Measurements from ENCODE around the gene EBF4. TPM values are rescaled to one million over a fixed set of nuclear protein-coding genes. Genes with fewer than 3 reads are reported as not detected.

The EBF4 gene
- total RNA-seq, 2 donors from 2014 or later, result 4.4 to 6.5 TPM

DNA sequence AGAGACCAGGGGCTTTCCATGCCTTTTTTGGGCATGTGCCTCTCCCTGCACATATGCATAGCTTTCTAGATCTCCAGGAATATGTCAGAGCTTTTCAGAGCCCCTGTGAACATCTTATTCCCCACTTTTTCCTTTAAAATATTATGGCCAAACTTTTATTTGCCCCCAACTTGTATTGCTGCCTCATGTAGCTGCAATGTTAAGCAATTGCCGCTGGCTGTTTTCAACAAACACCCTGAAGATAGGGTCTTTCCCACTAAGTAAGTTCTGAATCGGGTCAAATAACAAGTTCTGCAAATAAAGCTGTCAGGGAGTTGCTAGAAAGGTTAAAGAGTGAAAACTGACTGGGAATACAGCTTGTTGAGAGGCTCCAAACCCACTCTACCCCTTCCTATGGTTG is 42.3 kb downstream of the EBF4 start:
- intact Hi-C loops (cut with DNase I), result no loop called here
- ATAC-seq, result no peak

DNA sequence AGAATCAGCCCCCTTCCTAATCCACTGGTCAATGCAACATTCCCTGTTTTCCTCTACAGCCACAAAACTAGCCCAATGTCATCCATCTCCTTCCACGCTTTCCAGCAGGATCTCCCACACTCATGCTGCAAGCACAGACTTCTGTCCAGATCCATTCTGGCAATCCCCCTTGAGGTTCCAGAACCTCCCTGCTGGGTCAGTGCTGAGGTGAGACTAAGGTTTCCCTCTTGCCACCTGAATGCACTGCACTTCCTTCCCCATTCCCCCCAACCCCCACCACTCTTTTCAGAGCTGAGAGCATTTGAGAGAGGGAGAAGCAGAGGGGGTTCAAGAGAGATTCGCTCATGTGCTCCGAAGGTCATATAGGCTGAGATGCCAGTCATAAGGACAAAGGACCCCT is 43.9 kb downstream of the EBF4 start:
- no peak for ATAC-seq
- intact Hi-C loops (cut with DNase I), result no loop called here
- DNase-seq, result no peak

More for the DNA sequence above, 42.3 kb downstream of the EBF4 start:
- DNase-seq, result no peak

DNA sequence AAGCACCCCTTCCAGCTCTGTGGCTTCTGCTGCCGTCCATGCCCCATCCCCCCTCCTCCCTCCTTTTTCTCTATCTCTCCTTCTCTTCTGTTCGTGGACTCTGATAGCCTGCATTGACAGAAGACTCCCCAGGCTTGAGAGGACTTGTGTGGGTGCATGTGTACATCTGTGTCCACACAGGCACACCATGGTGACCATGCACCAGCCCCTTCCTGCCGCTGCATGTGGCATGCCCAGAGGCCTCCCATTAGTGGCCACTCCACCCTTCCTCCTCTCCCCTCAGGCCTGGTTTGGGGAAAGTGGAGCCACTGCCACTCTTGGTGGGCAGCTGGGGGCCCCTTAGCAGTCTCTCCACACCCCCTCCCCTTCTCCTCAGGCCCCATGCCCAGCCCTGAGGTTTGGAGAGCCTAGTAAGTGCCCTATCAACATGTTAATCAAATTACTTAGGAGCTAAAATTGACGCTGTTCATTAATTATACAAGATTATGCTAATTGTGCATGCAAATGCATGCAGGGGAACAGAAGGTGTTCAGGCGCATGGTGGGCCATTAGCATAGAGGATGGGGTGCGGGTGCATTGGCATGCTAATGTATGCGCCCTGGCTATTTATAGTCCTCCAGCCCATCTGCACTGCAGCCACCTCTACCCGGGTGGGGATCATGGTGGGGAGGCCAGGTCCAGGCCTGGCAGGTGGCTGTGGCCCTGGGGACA is 45.9 kb downstream of the EBF4 start:
- DNase-seq (no peak), ATAC-seq (no peak)
- intact Hi-C loops (cut with DNase I), result no loop called here

DNA sequence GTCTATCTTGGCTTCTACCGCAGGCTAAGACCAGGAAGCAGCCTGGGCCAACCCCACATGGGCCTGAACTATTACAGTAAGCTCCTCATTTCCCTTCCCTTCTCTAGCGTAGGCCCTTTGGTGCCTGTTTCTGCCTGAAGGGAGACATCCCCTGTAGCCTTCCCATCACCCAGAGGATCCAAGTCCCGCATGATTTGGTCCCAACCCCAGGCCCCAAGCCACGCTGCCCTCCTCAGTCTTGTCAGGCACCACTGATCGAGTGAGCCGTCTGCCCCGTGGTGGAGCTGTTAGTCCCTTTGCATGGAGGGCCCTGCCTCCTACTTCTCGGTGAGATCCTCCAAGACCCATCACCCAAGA is 46.4 kb downstream of the EBF4 start:
- intact Hi-C loops (cut with DNase I), result no loop called here
- no peak for DNase-seq
- no peak for ATAC-seq

DNA sequence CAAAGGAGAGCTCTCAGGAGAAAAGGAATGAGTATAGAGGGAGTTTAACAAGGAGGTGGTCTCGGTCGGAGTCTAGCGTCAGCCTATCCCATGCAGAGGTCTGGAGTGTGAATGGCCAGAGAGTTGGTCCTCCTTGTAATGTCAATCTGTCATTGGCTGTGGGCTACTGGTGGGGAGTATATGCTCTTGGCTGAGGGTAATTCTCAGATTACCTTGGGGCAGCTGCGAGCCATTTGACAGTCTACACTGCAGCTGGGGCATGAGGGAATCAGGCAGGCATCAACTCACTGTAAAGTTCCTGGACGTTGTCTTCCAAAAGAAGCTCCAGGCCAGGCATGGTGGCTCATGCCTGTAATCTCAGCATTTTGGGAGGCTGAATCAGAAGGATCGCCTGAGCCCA is 48.1 kb downstream of the EBF4 start:
- intact Hi-C loops (cut with DNase I), result no loop called here
- ATAC-seq (no peak), DNase-seq (no peak)

DNA sequence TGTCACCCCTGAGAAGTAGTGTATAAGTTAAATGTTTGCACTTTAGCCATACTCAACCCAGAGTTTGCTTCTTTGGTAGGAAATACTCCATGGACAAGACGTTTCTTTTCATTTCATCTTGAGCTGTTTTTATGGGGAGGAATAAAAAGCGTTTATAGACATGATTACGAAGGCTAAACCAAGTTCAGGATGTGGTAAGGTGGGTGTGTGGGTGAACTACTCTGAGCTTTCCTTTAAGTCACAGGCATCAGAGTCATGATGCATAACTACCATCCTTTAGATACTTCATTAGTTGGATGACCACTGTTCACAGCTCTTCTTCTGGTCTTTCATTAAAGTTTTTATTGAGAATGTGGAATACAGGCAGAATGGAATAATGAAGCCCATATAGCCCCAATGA is 48.9 kb downstream of the EBF4 start:
- intact Hi-C loops (cut with DNase I), result no loop called here

DNA sequence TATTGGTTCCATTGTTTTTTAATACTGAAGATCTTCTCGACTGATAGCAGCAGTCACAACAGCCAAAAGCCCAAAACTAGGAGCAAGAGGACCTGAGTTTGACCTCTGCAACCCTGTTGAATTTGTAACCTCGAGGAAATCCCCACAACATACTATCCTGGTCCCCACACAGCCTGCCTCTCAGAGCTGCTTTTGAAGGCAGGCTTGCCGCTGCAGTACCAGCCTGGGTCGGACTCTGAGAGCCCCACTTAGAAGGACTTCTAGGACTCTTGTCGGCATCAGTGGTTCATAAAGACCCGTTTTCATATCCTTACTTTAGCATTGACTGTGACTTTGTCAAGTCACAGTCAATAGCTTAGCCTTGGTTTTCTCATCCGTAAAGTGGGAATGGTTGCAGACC is 49.3 kb downstream of the EBF4 start:
- intact Hi-C loops (cut with DNase I), result no loop called here
- ATAC-seq (no peak), DNase-seq (no peak)

More for the DNA sequence above, 48.9 kb downstream of the EBF4 start:
- DNase-seq (no peak), ATAC-seq (no peak)

DNA sequence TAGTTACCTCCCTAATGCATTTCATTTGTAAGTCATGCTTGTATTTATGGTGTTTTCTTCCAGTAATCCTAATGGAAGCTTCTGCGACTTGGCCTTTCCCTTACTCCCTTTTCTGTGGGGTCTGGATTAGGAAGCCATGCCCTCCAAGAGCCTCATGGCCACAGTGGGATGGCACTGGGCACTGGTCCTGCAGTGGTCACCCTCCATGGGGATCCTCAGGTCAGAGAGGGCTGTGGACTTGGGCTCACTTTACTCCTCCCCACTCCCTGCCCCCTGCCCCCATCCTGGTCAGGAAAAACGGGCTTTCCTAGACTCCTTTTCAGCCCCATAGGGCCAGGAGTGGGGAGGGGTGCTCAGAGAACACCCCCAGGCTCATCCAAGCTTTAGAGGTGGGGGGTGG is 49.9 kb downstream of the EBF4 start:
- intact Hi-C loops (cut with DNase I), result no loop called here
- DNase-seq (no peak), ATAC-seq (no peak)

DNA sequence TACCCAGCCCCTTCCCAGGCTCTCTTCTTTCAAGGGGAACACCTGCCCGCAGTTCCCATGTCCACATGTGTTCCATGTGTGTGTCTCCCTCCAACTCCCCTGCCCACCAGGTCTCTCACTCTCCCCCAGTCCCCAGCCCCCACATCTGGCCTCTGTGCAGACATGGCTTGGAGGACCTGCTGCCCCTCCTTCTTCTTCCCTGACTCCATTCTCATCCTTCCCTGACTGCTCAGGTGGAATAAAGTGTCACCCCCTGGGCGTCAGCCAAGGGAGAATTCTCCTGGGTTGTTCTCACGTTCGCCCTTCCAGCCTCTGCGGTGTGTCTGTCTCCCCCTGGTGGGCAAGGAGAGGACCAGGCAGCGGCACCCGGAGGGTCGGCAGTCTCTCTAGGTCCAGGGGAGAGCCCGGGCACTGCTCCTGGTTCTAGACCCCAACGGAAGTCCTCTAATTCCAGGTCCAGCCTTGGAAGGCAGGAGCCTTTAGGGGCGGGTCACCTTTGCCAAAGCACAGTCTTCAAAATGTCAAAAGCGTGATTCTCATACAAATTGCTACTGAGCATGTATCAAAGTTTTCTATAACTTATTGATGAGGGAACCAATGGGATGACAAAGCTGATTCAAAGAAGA is 50.5 kb downstream of the EBF4 start:
- DNase-seq (peak; percentile 54), ATAC-seq (peak in 1 of 2 donors; percentile 75)
- intact Hi-C loops (cut with DNase I), result no loop called here

DNA sequence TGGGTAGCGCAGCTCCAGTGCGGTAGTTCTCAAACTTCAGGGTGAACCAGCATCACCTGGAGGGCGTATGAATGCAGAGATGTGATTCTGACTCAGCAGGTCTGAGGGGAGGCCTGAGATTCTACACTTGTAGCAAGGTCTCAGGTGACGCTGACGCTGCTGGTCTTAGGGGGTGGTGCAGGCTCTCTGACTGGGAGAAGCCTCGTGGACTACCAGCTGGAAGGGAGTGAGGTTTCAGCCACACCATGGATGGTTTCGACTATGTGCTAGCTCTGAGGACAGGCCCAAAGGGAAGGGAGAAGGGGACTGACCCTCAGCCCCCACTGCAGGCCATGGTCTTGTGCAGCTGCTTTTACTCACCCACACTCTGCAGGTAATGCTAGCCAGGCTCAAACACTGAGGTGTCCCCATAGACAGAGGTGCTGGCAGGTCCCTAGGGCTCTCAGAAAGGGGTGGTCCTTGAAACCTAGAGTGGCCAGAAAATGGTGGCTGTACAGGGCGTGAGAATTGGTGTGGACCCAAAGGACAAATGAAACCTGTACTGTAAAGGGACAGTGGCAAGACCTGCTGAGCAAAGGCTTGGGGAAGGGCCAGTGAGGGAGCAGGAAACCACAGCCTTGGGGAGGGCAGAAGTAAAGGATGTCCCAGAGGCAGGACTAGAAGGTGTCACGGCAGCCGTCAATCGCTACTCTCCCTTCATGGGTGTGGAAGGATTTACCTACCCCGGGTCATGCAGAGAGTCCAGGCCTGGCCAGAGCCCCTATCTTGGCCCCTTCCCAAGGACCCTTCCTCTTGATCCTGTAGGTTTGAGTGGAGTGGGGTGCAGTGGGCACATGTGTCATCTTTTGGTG is 52.7 kb downstream of the EBF4 start:
- intact Hi-C loops (cut with DNase I), result no loop called here
- no peak for ATAC-seq
- no peak for DNase-seq

DNA sequence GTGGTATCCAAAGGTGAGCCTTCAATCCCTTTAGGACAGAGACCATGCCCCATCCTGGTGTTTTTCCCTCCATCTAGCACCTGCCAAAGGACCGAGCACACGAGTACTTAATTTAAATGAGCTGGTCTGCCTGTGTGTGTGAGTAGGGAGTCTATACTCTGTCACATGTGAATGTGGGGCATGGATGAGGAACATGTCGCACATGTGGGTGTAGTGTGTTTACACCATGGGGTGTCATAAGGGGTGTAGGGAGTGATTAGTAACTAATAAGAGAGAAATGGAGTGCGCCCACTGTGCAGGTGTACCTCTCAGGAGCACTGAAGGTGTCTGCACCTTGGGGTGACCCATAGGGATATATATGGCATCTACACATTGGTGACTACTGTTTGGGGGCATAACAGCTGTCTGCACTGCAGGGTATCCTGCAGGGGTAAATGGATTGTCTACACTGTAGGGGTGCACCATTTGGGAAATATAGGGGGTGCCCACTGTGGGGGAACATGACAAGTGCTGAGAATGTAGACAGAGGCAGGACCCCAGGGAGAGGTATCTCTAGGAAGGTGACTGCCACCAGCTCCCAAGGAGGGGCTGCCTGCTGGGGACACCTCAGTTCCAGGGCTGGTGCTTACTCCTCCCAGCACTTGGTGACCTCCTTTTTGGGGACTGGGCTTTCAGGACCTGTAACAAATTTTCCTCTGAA is 53.5 kb downstream of the EBF4 start:
- DNase-seq, result no peak
- intact Hi-C loops (cut with DNase I), result no loop called here
- no peak for ATAC-seq

DNA sequence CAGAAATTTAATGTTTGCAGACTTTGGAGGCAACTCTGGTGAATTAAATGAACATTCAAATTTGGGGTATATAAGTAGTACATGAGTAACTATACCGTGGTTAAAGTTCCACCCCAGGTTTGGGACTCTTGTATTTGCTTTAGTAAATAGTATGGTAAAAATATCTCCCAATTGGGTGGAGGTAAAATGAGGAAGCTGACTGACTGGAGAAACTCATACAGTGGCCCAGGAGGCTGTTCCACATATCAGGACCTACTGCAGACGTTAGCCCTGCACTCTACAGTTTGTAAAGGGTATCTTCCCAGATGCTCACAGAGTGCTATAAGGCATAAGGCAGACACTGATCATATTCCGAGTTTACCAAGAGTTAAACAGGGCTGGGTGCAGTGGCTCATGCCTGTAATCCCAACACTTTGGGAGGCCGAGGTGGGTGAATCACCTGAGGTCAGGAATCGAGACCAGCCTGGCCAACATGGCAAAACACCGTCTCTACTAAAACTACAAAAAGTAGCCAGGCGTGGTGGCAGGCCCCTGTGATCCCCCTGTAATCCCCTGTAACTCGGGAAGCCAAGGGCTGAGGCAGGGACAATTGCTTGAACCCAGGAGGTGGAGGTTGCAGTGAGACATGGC is 54.2 kb downstream of the EBF4 start:
- DNase-seq (no peak), ATAC-seq (no peak)
- intact Hi-C loops (cut with DNase I), result no loop called here

DNA sequence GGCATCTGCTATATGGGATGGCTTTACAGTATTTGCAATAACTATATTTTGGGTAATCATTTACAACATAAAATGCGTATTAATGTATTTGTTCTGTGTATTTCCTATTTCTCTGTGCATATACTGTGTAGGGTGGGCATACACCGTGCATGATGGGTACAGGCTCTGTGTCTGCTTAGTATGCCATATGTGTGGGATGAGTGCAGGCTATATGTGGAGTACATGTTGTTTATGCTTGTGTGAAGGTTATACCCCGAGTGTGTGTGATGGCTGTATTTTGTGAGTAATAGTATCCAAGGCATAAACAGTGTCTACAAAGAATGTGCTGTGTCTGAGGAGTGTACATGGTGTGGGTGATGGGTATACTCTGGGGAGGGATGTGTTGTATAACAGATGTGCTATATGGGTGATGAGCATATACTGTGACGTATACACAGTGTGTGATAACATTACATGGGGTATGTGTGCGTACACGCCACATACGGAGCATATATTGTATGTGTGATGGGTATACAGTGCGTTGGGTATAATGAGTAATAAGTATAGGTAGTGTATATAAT is 55.2 kb downstream of the EBF4 start:
- ATAC-seq (no peak), DNase-seq (no peak)
- intact Hi-C loops (cut with DNase I), result no loop called here

DNA sequence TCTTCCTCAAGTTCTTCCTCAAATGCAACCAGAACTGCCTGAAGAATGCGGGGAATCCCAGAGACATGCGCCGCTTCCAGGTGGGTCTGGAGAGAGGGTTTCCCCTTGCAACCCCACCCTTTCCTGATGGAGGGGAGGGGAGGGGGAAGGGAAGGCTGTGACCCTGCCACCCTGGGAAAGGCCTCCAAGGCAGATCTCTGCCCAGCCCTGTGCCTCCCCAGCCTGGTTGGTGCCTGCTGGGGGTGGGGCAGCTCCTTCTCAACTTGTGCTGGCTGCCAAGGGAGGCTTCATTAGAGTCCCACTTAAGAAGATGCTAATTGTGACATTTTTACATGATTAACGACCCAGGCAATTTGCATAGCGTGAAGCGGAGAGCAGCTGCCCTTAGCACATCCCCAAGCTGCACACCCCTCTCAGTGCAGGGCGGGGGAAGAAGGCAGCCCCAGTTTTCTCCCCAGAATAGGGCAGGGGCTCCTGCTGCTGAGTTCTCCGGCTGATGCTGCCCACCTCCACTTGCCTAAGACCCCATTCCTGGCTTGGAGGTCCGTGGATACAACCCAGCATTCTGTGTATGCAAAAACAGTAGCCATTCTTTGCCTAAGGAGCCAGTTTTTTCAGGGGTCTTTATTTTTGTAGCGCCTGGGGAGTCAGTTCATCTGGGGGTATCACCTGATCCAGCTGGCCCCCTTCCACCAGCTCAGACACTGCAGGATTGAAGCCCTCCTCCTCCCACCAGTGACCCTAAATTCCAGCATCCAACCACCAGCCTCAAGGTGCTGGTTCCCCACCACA is 56.2 kb downstream of the EBF4 start:
- ATAC-seq, result no peak
- DNase-seq, result no peak
- intact Hi-C loops (cut with DNase I), result no loop called here

DNA sequence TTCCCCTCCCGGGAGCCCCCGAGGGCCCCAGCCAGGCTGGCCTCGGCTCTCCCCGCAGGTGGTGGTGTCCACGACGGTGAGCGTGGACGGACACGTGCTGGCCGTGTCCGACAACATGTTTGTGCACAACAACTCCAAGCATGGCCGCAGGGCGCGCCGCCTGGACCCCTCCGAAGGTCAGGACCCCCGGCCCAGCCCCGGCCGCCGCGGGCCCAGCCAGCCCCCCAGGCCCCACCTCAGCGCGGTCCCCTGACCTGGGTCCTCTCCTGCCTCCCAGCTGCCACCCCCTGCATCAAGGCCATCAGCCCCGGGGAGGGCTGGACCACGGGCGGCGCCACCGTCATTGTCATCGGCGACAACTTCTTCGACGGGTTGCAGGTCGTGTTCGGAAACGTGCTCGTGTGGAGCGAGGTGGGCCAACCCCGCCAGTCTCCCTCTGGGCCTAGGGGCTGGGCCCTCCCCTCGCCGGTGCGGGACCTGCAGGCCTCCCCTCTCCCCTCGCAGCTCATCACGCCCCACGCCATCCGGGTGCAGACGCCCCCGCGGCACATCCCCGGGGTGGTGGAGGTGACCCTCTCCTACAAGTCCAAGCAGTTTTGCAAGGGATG is 56.9 kb downstream of the EBF4 start:
- no peak for ATAC-seq
- intact Hi-C loops (cut with DNase I), result no loop called here
- no peak for DNase-seq

DNA sequence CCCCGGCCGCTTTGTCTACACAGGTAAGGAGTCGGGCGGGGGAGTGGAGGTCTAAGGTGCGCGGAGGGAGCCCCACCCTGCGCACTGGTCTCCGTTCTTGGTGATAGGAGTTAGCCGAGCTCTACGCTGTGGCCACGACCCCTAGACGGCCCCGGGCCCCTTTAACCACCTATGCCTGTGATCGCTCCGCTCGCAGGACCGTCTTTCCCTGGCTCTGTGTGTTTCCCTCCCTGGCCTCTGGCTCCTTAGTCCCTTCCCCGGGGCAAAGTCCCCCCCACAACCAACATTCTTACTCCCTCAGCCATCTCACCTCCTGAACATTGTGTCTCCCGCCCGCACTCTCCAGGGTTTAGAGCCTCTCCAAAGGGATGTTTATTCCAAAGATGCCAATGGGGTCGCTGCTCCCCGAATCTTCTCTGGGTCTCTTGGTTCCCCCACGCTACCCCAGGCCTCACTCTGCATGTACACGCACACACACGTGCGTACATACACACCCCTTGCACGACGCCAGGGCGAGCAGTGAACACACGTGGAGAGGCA is 57.4 kb downstream of the EBF4 start:
- ATAC-seq, result no peak
- no peak for DNase-seq
- intact Hi-C loops (cut with DNase I), result loop anchor here in 1 of 2 donors (10.0 kb wide), 1 partner anchor 255 kb away; no protein-coding TSS in a partner anchor

DNA sequence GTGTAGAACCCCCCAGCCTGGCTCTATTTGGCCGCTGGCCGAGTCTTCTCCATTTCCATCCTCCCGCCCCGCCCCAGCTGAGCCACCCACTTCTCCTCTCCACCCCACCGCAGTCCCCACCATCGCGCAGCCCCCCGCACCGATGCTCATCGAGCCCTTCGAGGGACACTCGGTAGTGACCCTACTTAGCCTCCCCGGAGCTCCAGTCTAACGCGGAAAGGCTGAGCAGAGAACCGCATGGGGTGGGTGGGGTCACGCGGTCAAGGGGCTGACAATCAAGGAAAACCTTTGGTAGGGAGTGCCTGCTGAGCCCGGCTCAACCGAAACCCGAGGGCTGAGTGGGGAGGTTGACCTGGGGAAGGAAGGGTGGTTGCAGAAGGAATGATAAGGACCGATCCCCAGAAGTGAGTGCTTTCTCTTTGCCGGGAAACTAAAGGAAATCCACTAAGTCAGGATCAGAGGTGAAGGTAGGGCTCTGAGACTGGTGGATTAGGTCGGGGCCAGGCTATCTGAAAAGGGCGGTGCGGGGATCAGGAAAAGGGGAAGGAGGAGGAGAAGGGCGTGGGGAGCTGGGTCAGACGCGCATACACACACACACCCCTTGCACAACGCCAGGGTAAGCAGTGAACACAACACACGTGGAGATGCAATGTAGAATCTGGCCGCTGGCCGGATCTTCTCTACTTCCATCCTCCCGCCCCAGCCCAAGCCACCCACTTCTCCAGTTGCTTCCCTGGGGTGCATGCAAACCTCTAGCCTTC is 58.1 kb downstream of the EBF4 start:
- peak; percentile 36 to 79 for ATAC-seq
- intact Hi-C loops (cut with DNase I), result loop anchor here in 1 of 2 donors (10.0 kb wide), 1 partner anchor 254 kb away; no protein-coding TSS in a partner anchor
- peak; percentile 71 for DNase-seq

All from left cardiac atrium (tissue), 4 donors.